Measurements from ENCODE around the gene S1PR4. TPM values are rescaled to one million over a fixed set of nuclear protein-coding genes. Genes with fewer than 3 reads are reported as not detected.

S1PR4 gene
- total and polyA plus RNA-seq, 2 experiments from 2014 or later = 0.24 TPM; not detected in 1

- TF ChIP-seq, protein P1, sequence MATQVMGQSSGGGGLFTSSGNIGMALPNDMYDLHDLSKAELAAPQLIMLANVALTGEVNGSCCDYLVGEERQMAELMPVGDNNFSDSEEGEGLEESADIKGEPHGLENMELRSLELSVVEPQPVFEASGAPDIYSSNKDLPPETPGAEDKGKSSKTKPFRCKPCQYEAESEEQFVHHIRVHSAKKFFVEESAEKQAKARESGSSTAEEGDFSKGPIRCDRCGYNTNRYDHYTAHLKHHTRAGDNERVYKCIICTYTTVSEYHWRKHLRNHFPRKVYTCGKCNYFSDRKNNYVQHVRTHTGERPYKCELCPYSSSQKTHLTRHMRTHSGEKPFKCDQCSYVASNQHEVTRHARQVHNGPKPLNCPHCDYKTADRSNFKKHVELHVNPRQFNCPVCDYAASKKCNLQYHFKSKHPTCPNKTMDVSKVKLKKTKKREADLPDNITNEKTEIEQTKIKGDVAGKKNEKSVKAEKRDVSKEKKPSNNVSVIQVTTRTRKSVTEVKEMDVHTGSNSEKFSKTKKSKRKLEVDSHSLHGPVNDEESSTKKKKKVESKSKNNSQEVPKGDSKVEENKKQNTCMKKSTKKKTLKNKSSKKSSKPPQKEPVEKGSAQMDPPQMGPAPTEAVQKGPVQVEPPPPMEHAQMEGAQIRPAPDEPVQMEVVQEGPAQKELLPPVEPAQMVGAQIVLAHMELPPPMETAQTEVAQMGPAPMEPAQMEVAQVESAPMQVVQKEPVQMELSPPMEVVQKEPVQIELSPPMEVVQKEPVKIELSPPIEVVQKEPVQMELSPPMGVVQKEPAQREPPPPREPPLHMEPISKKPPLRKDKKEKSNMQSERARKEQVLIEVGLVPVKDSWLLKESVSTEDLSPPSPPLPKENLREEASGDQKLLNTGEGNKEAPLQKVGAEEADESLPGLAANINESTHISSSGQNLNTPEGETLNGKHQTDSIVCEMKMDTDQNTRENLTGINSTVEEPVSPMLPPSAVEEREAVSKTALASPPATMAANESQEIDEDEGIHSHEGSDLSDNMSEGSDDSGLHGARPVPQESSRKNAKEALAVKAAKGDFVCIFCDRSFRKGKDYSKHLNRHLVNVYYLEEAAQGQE (IDR thresholded peaks at IDR 0.05; ENCODE audit: unreplicated experiment) = no peak
- TF ChIP-seq STAT1 (IDR thresholded peaks at IDR 0.05; ENCODE audit: unreplicated experiment) (no peak), JUNB (IDR thresholded peaks at IDR 0.05; ENCODE audit: unreplicated experiment) (no peak), ZNF114 (CRISPR knock-in tag; IDR thresholded peaks at IDR 0.05) (no peak), ZNF331 (CRISPR knock-in tag; IDR thresholded peaks at IDR 0.05; ENCODE audit: low read depth) (no peak), POLR2AphosphoS5 (IDR thresholded peaks at IDR 0.05; ENCODE audit: low read depth) (no peak)
- TF ChIP-seq, protein P2, sequence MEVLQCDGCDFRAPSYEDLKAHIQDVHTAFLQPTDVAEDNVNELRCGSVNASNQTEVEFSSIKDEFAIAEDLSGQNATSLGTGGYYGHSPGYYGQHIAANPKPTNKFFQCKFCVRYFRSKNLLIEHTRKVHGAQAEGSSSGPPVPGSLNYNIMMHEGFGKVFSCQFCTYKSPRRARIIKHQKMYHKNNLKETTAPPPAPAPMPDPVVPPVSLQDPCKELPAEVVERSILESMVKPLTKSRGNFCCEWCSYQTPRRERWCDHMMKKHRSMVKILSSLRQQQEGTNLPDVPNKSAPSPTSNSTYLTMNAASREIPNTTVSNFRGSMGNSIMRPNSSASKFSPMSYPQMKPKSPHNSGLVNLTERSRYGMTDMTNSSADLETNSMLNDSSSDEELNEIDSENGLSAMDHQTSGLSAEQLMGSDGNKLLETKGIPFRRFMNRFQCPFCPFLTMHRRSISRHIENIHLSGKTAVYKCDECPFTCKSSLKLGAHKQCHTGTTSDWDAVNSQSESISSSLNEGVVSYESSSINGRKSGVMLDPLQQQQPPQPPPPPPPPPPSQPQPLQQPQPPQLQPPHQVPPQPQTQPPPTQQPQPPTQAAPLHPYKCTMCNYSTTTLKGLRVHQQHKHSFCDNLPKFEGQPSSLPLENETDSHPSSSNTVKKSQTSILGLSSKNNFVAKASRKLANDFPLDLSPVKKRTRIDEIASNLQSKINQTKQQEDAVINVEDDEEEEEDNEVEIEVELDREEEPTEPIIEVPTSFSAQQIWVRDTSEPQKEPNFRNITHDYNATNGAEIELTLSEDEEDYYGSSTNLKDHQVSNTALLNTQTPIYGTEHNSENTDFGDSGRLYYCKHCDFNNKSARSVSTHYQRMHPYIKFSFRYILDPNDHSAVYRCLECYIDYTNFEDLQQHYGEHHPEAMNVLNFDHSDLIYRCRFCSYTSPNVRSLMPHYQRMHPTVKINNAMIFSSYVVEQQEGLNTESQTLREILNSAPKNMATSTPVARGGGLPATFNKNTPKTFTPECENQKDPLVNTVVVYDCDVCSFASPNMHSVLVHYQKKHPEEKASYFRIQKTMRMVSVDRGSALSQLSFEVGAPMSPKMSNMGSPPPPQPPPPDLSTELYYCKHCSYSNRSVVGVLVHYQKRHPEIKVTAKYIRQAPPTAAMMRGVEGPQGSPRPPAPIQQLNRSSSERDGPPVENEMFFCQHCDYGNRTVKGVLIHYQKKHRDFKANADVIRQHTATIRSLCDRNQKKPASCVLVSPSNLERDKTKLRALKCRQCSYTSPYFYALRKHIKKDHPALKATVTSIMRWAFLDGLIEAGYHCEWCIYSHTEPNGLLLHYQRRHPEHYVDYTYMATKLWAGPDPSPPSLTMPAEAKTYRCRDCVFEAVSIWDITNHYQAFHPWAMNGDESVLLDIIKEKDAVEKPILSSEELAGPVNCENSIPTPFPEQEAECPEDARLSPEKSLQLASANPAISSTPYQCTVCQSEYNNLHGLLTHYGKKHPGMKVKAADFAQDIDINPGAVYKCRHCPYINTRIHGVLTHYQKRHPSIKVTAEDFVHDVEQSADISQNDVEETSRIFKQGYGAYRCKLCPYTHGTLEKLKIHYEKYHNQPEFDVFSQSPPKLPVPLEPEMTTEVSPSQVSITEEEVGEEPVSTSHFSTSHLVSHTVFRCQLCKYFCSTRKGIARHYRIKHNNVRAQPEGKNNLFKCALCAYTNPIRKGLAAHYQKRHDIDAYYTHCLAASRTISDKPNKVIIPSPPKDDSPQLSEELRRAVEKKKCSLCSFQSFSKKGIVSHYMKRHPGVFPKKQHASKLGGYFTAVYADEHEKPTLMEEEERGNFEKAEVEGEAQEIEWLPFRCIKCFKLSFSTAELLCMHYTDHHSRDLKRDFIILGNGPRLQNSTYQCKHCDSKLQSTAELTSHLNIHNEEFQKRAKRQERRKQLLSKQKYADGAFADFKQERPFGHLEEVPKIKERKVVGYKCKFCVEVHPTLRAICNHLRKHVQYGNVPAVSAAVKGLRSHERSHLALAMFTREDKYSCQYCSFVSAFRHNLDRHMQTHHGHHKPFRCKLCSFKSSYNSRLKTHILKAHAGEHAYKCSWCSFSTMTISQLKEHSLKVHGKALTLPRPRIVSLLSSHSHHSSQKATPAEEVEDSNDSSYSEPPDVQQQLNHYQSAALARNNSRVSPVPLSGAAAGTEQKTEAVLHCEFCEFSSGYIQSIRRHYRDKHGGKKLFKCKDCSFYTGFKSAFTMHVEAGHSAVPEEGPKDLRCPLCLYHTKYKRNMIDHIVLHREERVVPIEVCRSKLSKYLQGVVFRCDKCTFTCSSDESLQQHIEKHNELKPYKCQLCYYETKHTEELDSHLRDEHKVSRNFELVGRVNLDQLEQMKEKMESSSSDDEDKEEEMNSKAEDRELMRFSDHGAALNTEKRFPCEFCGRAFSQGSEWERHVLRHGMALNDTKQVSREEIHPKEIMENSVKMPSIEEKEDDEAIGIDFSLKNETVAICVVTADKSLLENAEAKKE (CRISPR knock-in tag; IDR thresholded peaks at IDR 0.05) = no peak
These were observed 41.5 kb upstream of the S1PR4 start (continued) for GRCh38 chr19:3137119-3137518.

All from GM23338 (cell line).